Stimulated activated CD4-positive, alpha-beta T cell treated with anti-CD3 and anti-CD28 coated beads, TNF-alpha, amount 100 ng/mL, for 1 hour (primary cell): ENCODE data around the gene MEI1.
A peak's percentile ranks its signal among the peaks of the same experiment; 100 is the strongest.
"Not testable (repeated sequence)": the region's sequence is repeated elsewhere in the genome, so short reads cannot be mapped to it uniquely, and the experiment has no call there.

Source experiments
- DNase-seq, 3 donors: peaks; one replicate each; pipeline ENCODE4 v3.0.0-alpha.2; 2020; ENCODE audit warnings: low read depth in 3 of 3, low spot score in 1 of 3

Gene MEI1

GRCh38 chr22:41682033-41682807 is 17.1 kb upstream of the MEI1 start:
- peak; percentile 52 to 78 (median 66) for DNase-seq

GRCh38 chr22:41683052-41683451 is 16.3 kb upstream of the MEI1 start:
- DNase-seq = no peak

GRCh38 chr22:41683616-41684015 is 15.7 kb upstream of the MEI1 start:
- DNase-seq = no peak

- DNase-seq = no peak
Measured at GRCh38 chr22:41684194-41684593, 15.1 kb upstream of the MEI1 start.

GRCh38 chr22:41686890-41687289 is 12.4 kb upstream of the MEI1 start:
- DNase-seq = not testable (repeated sequence)

- no peak for DNase-seq
Measured at GRCh38 chr22:41687901-41688364, 11.4 kb upstream of the MEI1 start.

GRCh38 chr22:41688365-41689211 is 10.7 kb upstream of the MEI1 start, which contains the start of gene SNU13:
Gene SNU13 (minus strand): TSS chr22:41688867. CDS start chr22:41688796, 71 bp downstream.
- DNase-seq = peak; percentile 80 to 84 (median 83)

GRCh38 chr22:41690476-41690875 is 8.8 kb upstream of the MEI1 start:
- DNase-seq = no peak

GRCh38 chr22:41695211-41695610 is 4.1 kb upstream of the MEI1 start:
- no peak for DNase-seq

GRCh38 chr22:41696703-41697102 is 2.6 kb upstream of the MEI1 start:
- no peak for DNase-seq

GRCh38 chr22:41697126-41697775 is 2.1 kb upstream of the MEI1 start:
- peak; percentile 86 to 97 (median 86) for DNase-seq

- DNase-seq = no peak
Measured at GRCh38 chr22:41700108-41700364, 733 bp downstream of the MEI1 start.

GRCh38 chr22:41702763-41703162 is 3.5 kb downstream of the MEI1 start:
- DNase-seq = no peak

GRCh38 chr22:41709341-41709740 is 10.0 kb downstream of the MEI1 start:
- no peak for DNase-seq

GRCh38 chr22:41713004-41713403 is 13.7 kb downstream of the MEI1 start:
- no peak for DNase-seq

- DNase-seq = no peak
Measured at GRCh38 chr22:41722496-41722895, 23.2 kb downstream of the MEI1 start.

- no peak for DNase-seq
Measured at GRCh38 chr22:41725510-41726110, 26.3 kb downstream of the MEI1 start.

GRCh38 chr22:41731609-41732008 is 32.3 kb downstream of the MEI1 start:
- no peak for DNase-seq

GRCh38 chr22:41732096-41732772 is 32.9 kb downstream of the MEI1 start:
- DNase-seq = no peak

- not testable (repeated sequence) for DNase-seq
Measured at GRCh38 chr22:41733241-41733640, 33.9 kb downstream of the MEI1 start.

GRCh38 chr22:41739576-41739975 is 40.3 kb downstream of the MEI1 start:
- no peak for DNase-seq
